ENCODE results near the gene HPN. TPM values are rescaled to one million over a fixed set of nuclear protein-coding genes. Genes with fewer than 3 reads are reported as not detected.
"Not testable (repeated sequence)": the region's sequence is repeated elsewhere in the genome, so short reads cannot be mapped to it uniquely, and the experiment has no call there.

Gene HPN
- total RNA-seq, 2 experiments from 2014 or later: 0.21 TPM; not detected in 1

DNA sequence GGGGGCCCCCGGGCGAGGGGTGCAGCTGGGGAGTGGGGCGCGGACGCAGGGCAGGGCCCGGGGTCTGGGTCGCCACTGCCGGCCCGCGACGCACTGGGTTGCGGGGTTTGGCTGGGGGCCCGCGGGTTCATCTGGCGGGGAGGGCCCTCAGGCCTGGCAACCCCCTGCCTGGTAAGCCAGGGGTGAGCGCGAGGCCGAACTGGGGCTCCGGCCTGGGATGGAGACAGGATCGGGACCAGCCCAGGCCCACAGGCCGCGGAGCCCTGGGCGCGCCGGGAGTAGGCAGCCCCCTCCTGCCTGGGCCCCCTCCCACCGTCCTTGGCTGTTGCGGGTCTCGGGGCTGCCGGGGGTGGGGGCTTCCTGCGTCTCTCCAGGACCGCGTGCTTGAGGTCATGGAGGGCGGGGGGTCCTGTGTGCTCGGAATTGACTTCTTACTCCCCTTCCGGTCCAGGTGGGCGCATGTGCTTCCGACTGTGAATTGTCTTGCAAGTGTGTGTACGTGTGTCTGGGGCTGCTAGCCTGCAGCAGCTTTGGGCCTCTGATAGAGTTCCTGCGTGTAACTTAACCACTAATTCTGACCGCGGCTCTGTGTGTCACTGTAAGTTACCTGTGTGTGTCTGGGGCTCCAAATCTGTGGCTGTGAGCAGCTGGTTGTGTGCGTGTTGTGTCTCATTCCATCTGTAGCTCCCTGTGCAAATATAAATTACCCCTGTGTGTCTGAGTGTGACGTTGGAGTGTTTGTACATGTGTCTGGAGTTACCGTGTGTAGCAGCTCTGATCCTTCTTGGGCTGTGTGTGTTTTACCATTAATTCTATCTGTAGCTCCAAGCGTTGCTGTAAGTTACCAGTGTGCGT lies 40.6 kb upstream of the HPN start:
- Mint-ChIP-seq H3K9me3 (no peaks in the 10 kb centered on the region), H3K27ac (peak overlapping the region; percentile 99), H3K36me3 (peaks cover 51% of the 10 kb centered on the region), H3K4me3 (peak overlapping the region; percentile 100), H3K27me3 (no peaks in the 10 kb centered on the region), H3K4me1 (ENCODE audit: low read depth) (peaks cover 71% of the 10 kb centered on the region)
- ChIA-PET CTCF (interaction anchor here (0.8 to 5.9 kb wide), 8 partner anchors 12 to 288 kb away, joined by 3 to 37 read pairs (median 6); no protein-coding TSS in a partner anchor), POLR2A (interaction anchor here (0.6 to 5.4 kb wide), 10 partner anchors 11 to 322 kb away, joined by 3 to 65 read pairs (median 4); partner anchors contain the start of gene FXYD5)
- intact Hi-C loops (cut with micrococcal nuclease): loop anchor here (1.0 to 5.0 kb wide), 2 partner anchors 11 to 269 kb away; partner anchors contain the start of gene ZNF181
- peak; percentile 76 for DNase-seq

- DNase-seq: no peak
- Mint-ChIP-seq H3K36me3 (peaks cover 56% of the 10 kb centered on the region), H3K4me1 (ENCODE audit: low read depth) (peaks cover 67% of the 10 kb centered on the region)
These were observed 39.4 kb upstream of the HPN start for GRCh38 chr19:35002037-35002535.

GRCh38 chr19:35004517-35005255 lies 36.8 kb upstream of the HPN start:
- peaks cover 57% of the 10 kb centered on the region for H3K36me3 Mint-ChIP-seq
- peaks cover 54% of the 10 kb centered on the region for H3K4me1 Mint-ChIP-seq (ENCODE audit: low read depth)
- H3K27me3 Mint-ChIP-seq: no peaks in the 10 kb centered on the region
- intact Hi-C loops (cut with micrococcal nuclease): loop anchor here (5.0 kb wide), 1 partner anchor 272 kb away; the partner anchor contains the start of gene ZNF181
- POLR2A ChIA-PET: no interaction called here
- H3K27ac Mint-ChIP-seq: peak overlapping the region; percentile 71
- no peaks in the 10 kb centered on the region for H3K9me3 Mint-ChIP-seq
- DNase-seq: no peak
- CTCF ChIA-PET: interaction anchor here (1.1 to 10.9 kb wide), 3 partner anchors 32 to 41 kb away, joined by 3 to 175 read pairs (median 15); no protein-coding TSS in a partner anchor
- no peak overlapping the region for H3K4me3 Mint-ChIP-seq

More at GRCh38 chr19:35002037-35002535, 39.4 kb upstream of the HPN start:
- H3K27ac Mint-ChIP-seq: peak overlapping the region; percentile 99
- CTCF ChIA-PET: interaction anchor here (2.5 to 5.9 kb wide), 3 partner anchors 11 to 29 kb away, joined by 8 to 37 read pairs (median 15); no protein-coding TSS in a partner anchor
- peak overlapping the region; percentile 100 for H3K4me3 Mint-ChIP-seq
- no peaks in the 10 kb centered on the region for H3K9me3 Mint-ChIP-seq
- H3K27me3 Mint-ChIP-seq: no peaks in the 10 kb centered on the region
- POLR2A ChIA-PET: interaction anchor here (1.1 to 5.4 kb wide), 5 partner anchors 10 to 26 kb away, joined by 3 to 65 read pairs (median 17); no protein-coding TSS in a partner anchor
- intact Hi-C loops (cut with micrococcal nuclease): loop anchor here (5.0 kb wide), 1 partner anchor 270 kb away; the partner anchor contains the start of gene ZNF181

DNA sequence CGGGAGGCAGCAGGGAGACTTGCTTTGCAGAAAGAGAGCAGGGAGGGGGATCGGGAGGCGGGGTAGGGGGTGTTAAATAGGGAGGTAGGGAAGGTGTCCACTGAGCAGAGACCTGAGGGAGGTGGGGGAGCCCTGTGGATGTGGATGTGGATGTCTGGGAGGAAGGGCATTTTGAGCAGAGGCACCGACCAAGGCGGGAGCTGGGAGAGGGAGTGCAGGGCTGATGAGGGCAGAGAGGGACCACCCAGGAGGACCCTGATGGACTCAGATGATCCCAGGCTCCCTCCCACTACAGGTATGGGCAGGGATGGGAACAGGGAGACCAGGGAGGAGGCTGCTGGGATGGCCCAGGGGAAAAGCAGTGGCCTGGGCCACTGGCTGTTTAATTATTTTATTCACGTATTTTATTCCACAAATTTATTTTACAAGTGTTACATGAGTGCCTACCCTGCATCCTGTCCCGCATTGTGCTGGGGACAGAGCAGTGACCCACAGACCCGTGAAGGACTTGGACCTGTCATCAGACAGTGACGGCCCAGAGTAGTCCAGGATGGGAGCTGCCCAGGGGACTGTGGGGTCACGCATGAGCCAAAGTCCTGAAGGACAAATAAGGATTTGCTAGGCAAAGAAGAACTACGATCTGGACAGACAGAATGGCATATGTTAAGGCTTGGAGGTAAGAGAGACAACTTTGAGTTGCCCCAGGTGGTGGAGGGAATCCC lies 36.1 kb upstream of the HPN start:
- no peaks in the 10 kb centered on the region for H3K9me3 Mint-ChIP-seq
- H3K4me1 Mint-ChIP-seq (ENCODE audit: low read depth): peaks cover 58% of the 10 kb centered on the region
- DNase-seq: no peak
- intact Hi-C loops (cut with micrococcal nuclease): no loop called here
- H3K4me3 Mint-ChIP-seq: no peak overlapping the region
- ChIA-PET CTCF (interaction anchor here (1.1 to 10.9 kb wide), 3 partner anchors 33 to 137 kb away, joined by 3 to 175 read pairs (median 3); no protein-coding TSS in a partner anchor), POLR2A (no interaction called here)
- H3K27ac Mint-ChIP-seq: peak overlapping the region; percentile 25
- H3K36me3 Mint-ChIP-seq: peaks cover 62% of the 10 kb centered on the region
- H3K27me3 Mint-ChIP-seq: no peaks in the 10 kb centered on the region

DNA sequence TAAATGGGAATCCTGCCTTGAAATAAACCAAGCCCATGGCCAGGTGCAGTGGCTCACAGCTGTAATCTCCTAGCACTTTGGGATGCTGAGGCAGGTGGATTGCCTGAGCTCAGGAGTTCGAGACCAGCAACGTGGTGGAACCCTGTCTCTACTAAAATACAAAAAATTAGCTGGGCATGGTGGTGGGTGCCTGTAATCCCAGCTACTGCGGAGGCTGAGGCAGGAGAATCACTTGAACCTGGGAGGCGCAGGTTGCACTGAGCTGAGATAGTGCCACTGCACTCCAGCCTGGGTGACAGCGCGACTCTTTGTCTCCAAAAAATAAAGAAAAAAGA lies 35.5 kb upstream of the HPN start:
- intact Hi-C loops (cut with micrococcal nuclease); H3K27me3 Mint-ChIP-seq; H3K4me3 Mint-ChIP-seq; DNase-seq; H3K9me3 Mint-ChIP-seq: not testable (repeated sequence)
- peaks cover 61% of the 10 kb centered on the region for H3K4me1 Mint-ChIP-seq (ENCODE audit: low read depth)
- peaks cover 63% of the 10 kb centered on the region for H3K36me3 Mint-ChIP-seq
- peak overlapping the region; percentile 25 for H3K27ac Mint-ChIP-seq
- ChIA-PET CTCF (interaction anchor here (0.7 to 10.9 kb wide), 3 partner anchors 17 to 136 kb away, joined by 3 to 175 read pairs (median 3); no protein-coding TSS in a partner anchor), POLR2A (interaction anchor here (0.6 kb wide), 1 partner anchor 263 kb away, joined by 3 read pairs; the partner anchor contains the start of gene USF2)

- peak overlapping the region; percentile 12 for H3K27ac Mint-ChIP-seq
- no peak overlapping the region for H3K4me3 Mint-ChIP-seq
- H3K27me3 Mint-ChIP-seq: no peaks in the 10 kb centered on the region
- CTCF ChIA-PET: interaction anchor here (0.7 to 10.9 kb wide), 4 partner anchors 18 to 136 kb away, joined by 3 to 175 read pairs (median 3); no protein-coding TSS in a partner anchor
- POLR2A ChIA-PET: interaction anchor here (0.6 kb wide), 1 partner anchor 262 kb away, joined by 3 read pairs; the partner anchor contains the start of gene USF2
- intact Hi-C loops (cut with micrococcal nuclease): no loop called here
- H3K9me3 Mint-ChIP-seq: no peaks in the 10 kb centered on the region
- no peak for DNase-seq
- peaks cover 65% of the 10 kb centered on the region for H3K4me1 Mint-ChIP-seq (ENCODE audit: low read depth)
- peaks cover 63% of the 10 kb centered on the region for H3K36me3 Mint-ChIP-seq
These were observed 35.1 kb upstream of the HPN start for GRCh38 chr19:35006342-35006998.

DNA sequence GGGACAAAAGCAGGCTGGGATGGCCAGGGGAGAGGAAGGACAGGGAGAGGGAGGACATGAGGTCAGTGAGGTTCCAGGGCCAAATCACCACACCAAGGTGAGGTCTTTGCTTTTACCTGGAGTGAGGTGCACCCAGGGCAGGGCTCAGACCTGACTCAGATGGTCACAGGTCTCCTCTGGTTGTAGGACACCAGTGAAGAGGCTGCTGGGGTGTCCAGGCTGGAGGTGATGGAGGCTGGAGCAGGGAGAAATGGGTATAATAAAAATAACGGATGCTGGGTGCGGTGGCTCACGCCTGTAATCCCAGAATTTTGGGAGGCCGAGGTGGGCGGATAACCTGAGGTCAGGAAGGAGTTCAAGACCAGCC lies 34.5 kb upstream of the HPN start:
- intact Hi-C loops (cut with micrococcal nuclease): no loop called here
- DNase-seq: no peak
- ChIA-PET POLR2A (no interaction called here), CTCF (interaction anchor here (1.1 to 10.9 kb wide), 3 partner anchors 16 to 35 kb away, joined by 3 to 175 read pairs (median 4); no protein-coding TSS in a partner anchor)
- H3K4me1 Mint-ChIP-seq (ENCODE audit: low read depth): peaks cover 68% of the 10 kb centered on the region
- peak overlapping the region; percentile 12 for H3K27ac Mint-ChIP-seq
- peaks cover 60% of the 10 kb centered on the region for H3K36me3 Mint-ChIP-seq
- no peak overlapping the region for H3K4me3 Mint-ChIP-seq
- no peaks in the 10 kb centered on the region for H3K27me3 Mint-ChIP-seq
- H3K9me3 Mint-ChIP-seq: no peaks in the 10 kb centered on the region

GRCh38 chr19:35007427-35007826 lies 34.1 kb upstream of the HPN start:
- ChIA-PET POLR2A (interaction anchor here (1.4 kb wide), 1 partner anchor 12 kb away, joined by 3 read pairs; no protein-coding TSS in a partner anchor), CTCF (interaction anchor here (0.8 to 10.9 kb wide), 4 partner anchors 17 to 37 kb away, joined by 3 to 175 read pairs (median 4); no protein-coding TSS in a partner anchor)
- H3K4me3 Mint-ChIP-seq; DNase-seq; H3K27me3 Mint-ChIP-seq; intact Hi-C loops (cut with micrococcal nuclease); H3K27ac Mint-ChIP-seq; H3K9me3 Mint-ChIP-seq: not testable (repeated sequence)
- H3K36me3 Mint-ChIP-seq: peaks cover 60% of the 10 kb centered on the region
- peaks cover 69% of the 10 kb centered on the region for H3K4me1 Mint-ChIP-seq (ENCODE audit: low read depth)

GRCh38 chr19:35008891-35009341 lies 32.6 kb upstream of the HPN start:
- H3K27me3 Mint-ChIP-seq: no peaks in the 10 kb centered on the region
- DNase-seq: no peak
- intact Hi-C loops (cut with micrococcal nuclease): no loop called here
- POLR2A ChIA-PET: interaction anchor here (1.3 to 7.5 kb wide), 2 partner anchors 8 to 17 kb away, joined by 3 to 51 read pairs; partner anchors contain the start of gene GRAMD1A
- H3K36me3 Mint-ChIP-seq: peaks cover 60% of the 10 kb centered on the region
- H3K4me3 Mint-ChIP-seq: no peak overlapping the region
- CTCF ChIA-PET: interaction anchor here (1.4 to 10.9 kb wide), 2 partner anchors 37 to 58 kb away, joined by 3 to 175 read pairs; no protein-coding TSS in a partner anchor
- H3K4me1 Mint-ChIP-seq (ENCODE audit: low read depth): peaks cover 69% of the 10 kb centered on the region
- H3K9me3 Mint-ChIP-seq: no peaks in the 10 kb centered on the region
- no peak overlapping the region for H3K27ac Mint-ChIP-seq
